ENCODE measurements around the gene PODXL2.
"Not testable (repeated sequence)": the region's sequence is repeated elsewhere in the genome, so short reads cannot be mapped to it uniquely, and the experiment has no call there.

PODXL2 gene

DNA sequence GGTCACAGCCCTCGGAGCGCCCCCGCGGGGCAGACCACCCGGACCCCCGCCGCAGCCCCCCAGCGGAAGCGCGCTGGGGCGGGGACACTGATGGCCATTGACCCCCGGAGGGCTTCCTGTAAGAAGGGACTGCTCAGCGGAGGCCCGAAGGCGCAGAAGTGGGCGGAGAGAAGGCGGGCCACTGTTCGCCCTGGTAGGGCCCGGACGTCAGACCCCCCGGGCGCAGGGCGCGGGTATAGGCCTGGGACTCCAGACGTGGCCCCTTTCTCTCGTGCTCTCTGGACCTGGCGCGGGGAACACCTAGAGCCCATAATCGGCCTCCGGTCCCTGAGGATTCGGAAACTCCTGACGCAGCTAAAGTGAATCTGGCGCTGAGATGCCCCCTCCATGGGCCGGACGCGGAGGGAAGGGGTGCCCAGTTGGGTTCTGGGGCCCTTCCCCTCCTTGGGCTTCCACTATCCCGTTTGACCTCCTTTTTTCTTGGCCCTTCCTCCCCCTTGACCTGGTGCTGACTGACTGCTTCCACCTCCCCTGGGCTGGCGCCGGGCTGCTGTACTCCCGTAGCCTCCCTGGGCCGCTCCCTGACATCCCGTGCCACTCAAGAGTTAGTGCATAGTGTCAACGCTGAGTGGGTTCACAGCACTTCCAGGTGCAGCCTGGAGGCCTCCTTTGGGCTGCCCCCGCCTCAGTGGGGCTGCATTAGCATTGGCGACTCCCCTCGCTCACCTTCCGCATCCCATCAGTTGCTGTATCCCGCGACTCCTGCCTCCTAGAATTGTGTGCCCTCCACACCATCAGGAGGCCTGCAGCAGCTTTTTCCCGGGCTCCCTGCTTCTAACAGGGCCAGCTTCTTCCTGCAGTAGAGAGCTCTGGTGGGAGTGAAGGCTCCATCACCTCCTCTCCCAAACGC, 44.5 kb downstream of the PODXL2 start:
- DNase-seq (ENCODE audit: extremely low read depth in 1 of 2, low read depth in 1 of 2) = peak in 1 of 2 donors; percentile 26

DNA sequence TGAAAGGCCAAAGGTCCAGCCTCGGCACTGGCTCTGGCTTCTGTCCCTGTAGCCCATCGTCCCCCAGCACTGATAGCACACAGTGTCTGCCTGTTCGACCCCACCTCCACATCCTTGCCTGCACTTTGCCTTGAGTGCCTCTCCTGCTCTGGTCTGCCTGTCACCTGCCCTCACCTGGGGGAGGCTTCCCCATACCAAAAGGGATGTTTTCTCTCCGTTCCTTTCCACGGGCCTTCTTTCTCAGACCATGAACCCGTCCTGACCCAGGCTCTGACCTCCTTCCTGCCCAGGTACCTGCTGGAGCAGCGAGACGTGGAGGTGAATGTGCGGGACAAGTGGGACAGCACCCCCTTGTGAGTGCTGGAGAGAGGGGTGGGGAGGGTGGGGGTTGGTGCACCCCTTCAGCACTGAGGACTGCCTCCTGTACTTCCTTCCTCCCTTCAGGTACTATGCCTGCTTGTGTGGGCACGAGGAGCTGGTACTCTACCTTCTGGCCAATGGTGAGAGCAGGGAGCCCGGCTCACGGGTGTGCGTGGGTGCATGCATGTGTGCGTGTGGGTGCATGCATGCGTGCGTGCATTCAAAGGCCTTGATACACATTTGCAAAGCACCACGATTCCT, 45.2 kb downstream of the PODXL2 start:
- DNase-seq (ENCODE audit: extremely low read depth in 1 of 2, low read depth in 1 of 2) = no peak

DNA sequence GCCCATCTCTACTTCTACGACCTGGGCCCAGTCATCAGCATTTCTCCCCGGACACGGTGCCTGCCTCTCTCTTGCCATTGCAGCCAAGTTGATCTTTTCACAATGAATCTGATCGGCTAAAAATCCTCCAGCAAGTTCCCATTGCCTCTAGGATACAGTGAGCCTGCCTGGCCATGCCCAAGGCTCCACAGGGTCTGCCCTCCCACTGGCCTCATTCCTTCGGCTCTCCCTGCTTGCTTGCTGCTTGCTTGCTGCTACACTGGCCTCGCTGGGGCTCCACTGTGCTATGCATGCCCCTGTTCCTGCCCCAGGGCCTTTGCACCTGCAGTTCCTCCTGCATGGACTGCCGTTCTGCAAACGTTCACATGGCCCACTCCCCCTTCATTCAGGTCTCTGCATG, 45.8 kb downstream of the PODXL2 start:
- no peak for DNase-seq (ENCODE audit: extremely low read depth in 1 of 2, low read depth in 1 of 2)

DNA sequence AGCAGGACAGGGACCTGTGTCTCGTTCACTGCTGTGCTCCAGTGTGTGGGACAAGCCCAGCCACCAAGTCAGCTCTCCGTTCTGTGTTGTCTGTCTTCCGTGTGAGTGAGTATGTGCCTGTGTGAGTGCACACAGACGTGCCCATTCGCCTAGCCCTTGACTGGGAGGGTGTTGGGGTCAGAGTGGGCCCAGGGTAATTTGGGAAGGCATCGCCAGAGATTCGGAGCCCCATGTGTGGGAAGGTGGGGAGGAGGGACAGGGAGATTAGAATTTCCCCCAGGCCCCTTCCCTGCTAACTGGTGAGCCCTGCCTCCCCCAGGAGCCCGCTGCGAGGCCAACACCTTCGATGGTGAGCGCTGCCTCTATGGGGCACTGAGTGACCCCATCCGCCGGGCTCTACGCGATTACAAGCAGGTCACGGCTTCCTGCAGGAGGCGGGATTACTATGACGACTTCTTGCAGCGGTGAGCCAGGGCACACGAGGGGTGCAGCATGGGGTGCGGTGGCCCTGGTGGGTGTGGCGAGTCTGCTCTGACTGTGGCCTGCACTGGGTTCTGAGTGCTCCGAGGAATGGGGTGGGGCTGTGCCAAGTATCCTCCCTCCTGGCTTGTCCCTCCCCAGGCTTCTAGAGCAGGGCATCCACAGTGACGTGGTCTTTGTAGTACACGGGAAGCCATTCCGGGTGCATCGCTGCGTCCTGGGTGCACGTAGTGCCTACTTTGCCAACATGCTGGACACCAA, 46.8 kb downstream of the PODXL2 start:
- no peak for DNase-seq (ENCODE audit: extremely low read depth in 1 of 2, low read depth in 1 of 2)

DNA sequence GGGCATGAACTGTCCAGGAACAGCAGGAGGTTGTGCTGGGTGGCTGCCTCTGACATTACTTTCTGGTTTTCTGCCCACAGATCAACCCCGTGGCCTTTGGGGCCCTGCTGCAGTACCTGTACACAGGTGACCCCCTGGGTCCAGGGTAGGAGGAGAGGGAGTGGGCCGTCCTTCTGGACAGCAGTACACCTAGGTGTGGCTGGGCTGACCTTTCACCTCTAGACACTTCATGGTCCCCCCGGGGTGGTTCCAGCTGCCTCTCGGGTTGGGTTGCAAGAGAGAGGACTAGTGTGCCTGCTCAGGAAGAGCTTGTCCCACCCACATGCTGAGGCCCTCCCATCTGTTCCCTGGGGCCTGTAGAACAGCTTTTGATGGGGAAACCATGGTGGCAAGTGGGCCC, 47.5 kb downstream of the PODXL2 start:
- DNase-seq (ENCODE audit: extremely low read depth in 1 of 2, low read depth in 1 of 2) = no peak

DNA sequence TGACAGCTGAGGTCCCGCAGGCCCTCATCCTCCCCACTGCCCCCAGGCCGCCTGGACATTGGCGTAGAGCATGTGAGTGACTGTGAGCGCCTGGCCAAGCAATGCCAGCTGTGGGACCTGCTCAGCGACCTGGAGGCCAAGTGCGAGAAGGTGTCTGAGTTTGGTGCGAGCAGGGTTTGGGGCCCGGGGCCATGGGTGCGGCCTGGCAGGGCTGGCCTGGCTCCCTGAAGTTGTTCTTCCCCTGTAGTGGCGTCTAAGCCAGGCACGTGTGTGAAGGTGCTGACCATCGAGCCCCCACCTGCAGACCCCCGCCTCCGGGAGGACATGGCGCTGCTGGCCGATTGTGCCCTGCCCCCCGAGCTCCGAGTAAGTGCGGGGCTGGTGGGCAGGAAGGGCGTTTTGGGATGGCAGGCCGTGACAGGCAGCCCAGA, 48.0 kb downstream of the PODXL2 start:
- DNase-seq (ENCODE audit: extremely low read depth in 1 of 2, low read depth in 1 of 2) = no peak

DNA sequence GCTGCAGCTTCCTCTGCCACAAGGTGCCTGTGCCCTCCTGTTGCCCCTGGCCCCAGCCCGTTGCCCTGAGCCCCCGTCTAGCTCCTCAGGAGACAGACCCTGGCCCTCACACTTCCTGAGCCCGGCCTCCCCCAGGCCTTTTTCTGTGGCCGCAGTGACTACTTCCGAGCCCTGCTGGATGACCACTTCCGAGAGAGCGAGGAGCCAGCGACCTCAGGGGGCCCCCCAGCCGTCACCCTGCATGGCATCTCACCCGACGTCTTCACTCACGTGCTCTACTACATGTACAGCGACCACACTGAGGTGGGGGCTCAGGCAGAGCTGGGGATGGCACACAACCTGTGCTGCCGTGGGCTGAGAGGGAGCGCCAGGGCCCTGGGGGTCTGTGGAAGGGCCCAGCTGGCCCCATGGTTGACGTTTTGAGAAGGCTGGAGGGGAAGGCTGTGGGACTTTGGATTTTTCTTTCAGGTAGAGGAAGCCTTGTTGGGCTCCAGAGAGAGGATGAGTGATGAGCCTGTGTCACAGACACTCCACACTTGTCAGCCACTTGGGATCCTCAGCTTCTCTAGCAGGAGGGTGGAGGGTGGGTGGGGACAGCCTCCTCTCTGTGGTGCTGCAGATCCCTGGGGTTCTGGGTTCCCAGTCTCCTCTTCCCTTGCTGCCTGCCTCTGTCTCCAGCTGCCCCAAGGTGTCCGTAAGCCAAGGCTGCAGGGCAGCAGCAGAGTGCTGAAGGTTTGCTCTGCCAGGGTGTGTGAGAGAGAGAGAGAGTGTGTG, 48.7 kb downstream of the PODXL2 start:
- no peak for DNase-seq (ENCODE audit: extremely low read depth in 1 of 2, low read depth in 1 of 2)

DNA sequence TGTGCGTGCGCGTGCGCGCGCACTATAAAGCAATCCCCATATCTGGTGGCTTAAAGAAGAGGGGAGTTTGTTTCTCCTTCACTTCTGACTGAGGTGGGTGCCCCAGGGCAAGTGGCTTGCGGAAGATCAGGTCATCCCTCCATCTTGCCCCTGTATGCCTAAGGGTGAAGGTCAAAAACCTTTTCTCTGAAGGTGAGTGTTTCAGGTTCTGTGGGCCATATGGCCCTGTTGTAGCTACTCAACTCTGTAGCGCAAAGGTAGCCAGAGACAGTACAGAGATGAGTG, 49.3 kb downstream of the PODXL2 start:
- DNase-seq (ENCODE audit: extremely low read depth in 1 of 2, low read depth in 1 of 2) = no peak

DNA sequence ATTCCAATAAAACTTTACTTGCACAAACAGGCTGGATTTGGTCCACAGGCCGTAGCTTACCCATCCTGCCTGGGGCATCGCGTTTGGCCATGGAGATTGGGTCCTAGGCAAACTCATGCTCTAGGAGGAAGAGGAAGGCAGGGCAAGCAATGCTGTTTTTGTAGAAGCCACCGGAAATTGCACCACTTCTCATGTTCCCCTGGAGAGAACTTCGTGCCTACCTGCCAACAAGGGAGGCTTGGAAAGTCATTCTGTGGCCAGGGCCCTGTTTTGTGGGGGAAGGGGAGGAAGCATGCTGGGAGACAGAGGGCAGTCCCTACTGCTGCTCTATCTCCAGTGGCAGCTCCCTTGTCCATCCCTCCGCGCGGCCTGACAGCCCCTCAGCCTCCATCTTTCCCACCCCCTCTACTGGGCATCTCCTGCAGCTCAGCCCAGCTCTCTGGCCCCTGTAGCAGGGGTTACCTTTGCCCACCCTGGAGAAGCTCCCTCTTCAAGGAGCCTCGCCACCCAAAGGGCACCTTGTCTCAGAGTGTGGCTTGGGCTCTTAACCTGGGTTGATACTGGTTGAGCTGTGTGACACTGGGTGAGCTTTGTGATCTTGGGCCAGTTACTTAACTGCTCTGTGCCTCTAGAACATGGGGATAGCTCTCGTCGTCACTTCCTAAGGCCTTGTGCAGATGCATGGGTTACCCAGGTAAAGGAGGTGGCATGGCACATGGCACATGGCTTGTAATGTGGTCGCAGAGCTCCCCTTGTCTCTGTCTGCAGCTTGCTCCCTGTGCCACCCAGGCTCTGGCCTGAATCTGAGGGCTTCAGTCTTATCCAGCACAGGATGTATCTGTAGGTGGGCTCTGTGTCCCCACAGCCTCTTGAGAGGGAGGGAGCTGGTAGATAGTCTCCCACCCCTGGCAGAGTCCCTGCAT, 49.9 kb downstream of the PODXL2 start:
- no peak for DNase-seq (ENCODE audit: extremely low read depth in 1 of 2, low read depth in 1 of 2)

DNA sequence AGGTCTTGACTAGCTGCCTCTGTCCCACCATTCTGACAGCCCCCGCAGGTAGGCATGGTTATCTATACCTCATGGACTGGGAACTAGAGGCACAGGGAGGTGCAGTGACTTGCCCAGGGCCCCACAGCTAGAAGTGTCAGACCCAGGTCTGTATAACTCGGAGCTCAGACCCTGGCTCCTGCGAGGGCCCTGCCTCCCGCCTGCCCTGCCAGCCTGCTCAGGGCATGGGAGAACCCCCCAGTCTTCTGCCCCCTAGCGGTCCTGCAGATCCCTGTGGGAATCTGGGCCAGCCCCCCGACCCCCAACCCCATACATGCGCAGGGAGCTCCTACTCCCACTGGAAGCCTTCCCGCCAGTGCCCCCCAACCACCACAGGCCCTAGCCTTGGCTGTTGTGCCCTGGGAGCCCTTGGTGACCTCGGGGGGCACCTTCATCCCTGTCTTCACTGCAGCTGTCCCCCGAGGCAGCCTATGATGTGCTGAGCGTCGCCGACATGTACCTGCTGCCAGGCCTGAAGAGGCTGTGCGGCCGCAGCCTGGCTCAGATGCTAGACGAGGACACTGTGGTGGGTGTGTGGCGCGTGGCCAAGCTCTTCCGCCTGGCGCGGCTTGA, 50.7 kb downstream of the PODXL2 start:
- DNase-seq (ENCODE audit: extremely low read depth in 1 of 2, low read depth in 1 of 2) = no peak

DNA sequence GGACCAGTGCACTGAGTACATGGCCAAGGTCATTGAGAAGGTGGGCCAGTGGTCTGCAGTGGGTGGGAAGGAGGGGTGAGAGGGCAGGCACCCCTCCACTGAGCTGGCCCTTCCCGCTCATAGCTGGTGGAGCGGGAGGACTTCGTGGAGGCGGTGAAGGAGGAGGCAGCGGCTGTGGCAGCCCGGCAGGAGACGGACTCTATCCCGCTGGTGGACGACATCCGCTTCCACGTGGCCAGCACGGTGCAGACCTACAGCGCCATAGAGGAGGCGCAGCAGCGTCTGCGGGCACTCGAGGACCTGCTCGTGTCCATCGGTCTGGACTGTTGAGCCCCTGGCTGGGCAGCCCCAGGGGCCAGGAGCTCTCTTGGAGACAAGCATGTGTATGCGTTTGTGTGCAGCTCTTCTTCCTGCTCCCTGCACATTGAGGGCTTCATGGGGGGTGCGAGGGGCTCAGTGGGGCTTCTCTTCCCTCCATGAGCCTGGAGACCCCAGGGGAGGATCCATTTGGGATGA, 51.2 kb downstream of the PODXL2 start:
- no peak for DNase-seq (ENCODE audit: extremely low read depth in 1 of 2, low read depth in 1 of 2)

DNA sequence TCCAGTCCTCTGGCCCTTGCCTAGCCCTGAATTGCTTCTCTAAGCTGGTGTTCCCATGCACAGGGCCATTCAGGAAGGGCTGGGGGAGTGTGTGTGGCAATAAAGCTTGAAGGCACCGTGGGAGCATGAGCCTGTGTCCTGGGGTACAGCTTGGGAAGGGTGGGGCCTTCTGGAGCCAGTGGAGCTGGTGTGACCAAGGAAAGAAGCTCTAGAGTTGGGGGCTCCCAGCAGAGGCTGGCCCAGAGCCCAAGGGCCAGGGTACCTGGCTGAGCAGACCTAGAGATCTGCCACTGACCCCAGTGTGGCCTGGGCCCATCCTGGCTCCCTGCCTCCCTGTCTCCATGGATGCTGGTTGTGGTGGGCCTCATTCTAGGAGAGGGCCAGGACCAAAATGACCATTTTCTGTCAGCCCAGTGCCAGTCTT, 51.8 kb downstream of the PODXL2 start:
- DNase-seq (ENCODE audit: extremely low read depth in 1 of 2, low read depth in 1 of 2) = no peak

DNA sequence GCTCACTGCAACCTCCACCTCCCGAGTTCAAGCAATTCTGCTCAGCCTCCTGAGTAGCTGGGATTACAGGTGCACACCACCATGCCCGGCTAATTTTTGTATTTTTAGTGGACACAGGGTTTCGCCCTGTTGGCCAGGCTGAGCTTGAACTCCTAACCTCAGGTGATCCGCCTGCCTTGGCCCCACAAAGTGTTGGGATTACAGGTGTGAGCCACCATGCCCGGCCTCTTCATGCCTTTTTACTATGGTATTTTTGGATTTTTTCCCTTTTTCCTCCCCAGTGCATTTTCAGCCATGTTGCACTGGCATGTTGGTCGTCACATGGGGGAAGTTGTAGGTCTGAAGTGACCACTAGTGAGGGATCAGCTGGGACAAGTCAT, 53.2 kb downstream of the PODXL2 start:
- not testable (repeated sequence) for DNase-seq (ENCODE audit: extremely low read depth in 1 of 2, low read depth in 1 of 2)

DNA sequence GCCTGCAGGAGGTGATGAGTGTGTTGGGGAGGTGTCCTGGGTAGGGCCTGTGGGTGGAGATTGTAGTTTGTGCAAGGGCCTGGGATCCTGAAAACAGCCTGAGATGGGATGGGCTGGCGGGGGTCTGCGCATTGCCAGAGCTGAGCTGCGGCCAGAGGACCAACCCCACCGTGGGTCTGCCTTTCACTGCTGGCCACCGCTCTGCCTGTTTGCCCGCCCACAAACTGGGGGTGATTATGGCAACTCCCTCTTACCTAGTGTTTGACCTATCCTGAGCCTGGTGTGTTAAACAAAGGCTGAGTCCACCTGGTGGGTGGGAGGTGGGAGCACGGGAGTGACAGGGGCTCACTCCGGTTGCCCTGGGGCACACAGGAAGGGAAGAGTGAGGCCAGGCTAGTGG, 53.6 kb downstream of the PODXL2 start:
- no peak for DNase-seq (ENCODE audit: extremely low read depth in 1 of 2, low read depth in 1 of 2)

DNA sequence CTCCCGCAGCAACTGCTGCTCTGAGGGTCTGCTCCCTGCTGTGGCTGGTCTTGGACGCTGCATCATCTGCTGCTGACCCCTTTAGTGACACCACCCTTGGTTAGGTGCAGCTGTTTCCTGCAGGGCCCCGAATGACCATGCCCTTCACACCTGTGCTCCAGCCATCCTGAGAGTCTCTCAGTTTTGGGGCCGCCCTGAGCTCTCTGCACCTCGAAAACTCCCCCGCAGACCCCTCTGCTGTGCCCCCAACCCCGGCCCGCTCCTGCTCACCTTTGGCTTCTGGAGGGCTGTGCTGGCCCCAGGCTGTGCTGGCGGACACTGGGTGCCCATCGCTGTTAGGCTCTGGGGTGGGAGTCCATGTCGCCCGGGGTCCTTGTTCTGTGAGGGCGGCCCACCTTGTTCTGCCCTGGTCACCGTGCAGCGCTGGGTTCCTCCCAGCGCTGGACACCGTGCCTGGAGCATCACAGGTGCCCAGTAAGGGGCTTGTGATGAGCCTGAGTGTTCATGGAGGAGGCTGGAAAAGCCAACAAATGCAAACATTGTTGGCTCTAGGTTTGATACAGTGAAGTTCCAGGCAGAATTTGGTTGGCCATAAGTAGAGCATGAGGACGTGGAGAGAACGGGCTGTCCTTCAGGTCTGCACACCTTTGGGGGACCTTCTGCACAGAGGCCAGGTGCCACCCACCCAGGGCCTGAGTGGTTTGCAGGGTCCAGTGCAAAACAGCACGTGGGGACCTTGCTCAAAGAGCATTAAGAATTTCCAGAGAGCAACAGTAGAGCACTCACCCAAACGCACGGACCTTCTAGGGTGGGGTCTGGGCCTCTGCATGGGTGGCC, 56.1 kb downstream of the PODXL2 start:
- DNase-seq (ENCODE audit: extremely low read depth in 1 of 2, low read depth in 1 of 2) = no peak

DNA sequence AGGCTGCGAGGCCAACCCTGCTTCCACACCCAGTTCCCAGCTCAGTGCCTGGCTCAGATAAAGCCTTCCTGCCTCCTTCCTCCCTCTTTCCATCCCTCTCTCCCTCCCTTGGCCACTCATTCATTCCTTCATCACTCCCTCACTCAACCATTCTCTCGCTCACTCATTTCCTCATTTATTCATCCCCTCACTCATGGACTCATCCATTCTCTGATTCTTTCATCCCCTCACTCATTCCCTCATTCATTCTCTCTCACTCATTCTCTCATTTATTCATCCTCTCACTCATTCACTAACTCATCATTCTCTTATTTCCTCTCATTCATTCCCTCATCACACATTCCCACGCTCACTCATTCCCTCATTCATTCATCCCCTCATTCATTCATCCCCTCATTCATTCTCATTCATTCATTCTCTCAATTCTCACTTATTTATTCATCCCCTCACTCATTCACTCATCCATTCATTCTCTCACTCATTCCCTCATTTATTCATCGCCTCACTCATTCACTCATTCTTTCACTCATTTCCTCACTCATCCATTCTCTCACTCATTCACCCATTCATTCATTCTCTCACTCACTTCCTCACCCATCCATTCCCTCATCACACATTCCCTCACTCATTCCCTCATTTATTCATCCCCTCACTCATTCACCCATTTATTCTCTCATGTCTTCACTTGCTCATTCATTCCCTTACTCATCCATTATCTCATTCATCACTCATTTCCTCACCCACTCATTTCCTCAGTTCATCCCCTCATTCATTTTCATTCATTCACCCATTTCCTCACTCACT, 56.9 kb downstream of the PODXL2 start:
- DNase-seq (ENCODE audit: extremely low read depth in 1 of 2, low read depth in 1 of 2) = no peak

DNA sequence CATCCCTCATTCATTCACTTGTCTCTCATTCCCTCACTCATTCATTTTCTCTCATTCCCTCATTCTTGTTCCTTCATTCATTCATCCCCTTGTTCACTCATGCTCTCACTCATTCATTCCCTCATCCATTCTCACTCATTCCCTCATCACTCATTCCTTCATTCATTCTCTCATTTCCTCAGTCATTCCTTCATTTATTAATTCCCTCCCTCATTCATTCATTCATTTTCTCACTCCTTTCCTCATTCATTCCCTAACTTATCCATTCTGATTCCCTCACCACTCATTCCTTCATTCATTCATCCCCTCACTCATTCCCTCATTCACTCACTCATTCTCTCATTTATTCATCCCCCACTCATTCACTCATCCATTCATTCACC, 57.5 kb downstream of the PODXL2 start:
- no peak for DNase-seq (ENCODE audit: extremely low read depth in 1 of 2, low read depth in 1 of 2)

DNA sequence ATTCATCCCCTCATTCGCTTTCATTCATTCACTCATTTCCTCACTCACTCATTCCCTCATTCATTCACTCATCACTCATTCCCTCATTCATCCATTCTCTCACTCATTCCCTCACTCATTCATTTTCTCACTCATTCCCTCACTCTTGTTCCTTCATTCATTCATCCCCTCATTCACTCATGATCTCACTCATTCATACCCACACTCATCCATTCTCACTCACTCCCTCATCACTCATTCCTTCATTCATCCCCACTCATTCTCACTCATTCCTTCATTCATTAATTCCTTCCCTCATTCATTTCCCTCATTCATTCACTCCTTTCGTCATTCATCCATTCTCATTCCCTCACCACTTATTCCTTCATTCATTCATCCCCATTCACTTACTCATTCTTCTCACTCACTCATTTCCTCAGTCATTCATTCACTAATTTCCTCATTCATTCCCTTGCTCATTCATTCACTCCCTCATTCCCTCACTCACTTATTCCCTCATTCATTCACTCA, 58.3 kb downstream of the PODXL2 start:
- no peak for DNase-seq (ENCODE audit: extremely low read depth in 1 of 2, low read depth in 1 of 2)
